ENCODE measurements around the gene OR13C8. TPM values are rescaled to one million over a fixed set of nuclear protein-coding genes. Genes with fewer than 3 reads are reported as not detected.

OR13C8 gene
- total and polyA plus RNA-seq, 2 donors (not counting 3 experiments of a cell fraction or from before 2014, with no cell fraction given), result not detected

GRCh38 chr9:104553261-104553660 is 15.7 kb upstream of the OR13C8 start:
- no TSS peak for BruUV-seq (replicated peaks)
- TF ChIP-seq MYC (IDR thresholded peaks at IDR 0.05; ENCODE audit: low read depth, low read length) (no peak), FOS (IDR thresholded peaks at IDR 0.05; ENCODE audit: borderline replicate concordance, insufficient read depth, low read length) (no peak), POLR2AphosphoS5 (IDR thresholded peaks at IDR 0.05; ENCODE audit: insufficient read depth, low read depth, low read length) (no peak), EZH2 (IDR thresholded peaks at IDR 0.05; ENCODE audit: borderline replicate concordance, low read depth, low read length, severe bottlenecking) (no peak), CTCF (IDR thresholded peaks at IDR 0.05; ENCODE audit: extremely low read depth in 1 of 2, insufficient read depth in 1 of 2, low read depth in 1 of 2, low read length in 2 of 2) (no peak), GATA2 (IDR thresholded peaks at IDR 0.05; ENCODE audit: insufficient read depth, insufficient read length, low read depth, low read length) (no peak), MAX (IDR thresholded peaks at IDR 0.05; ENCODE audit: insufficient read depth, insufficient read length) (no peak), POLR2A (IDR thresholded peaks at IDR 0.05; ENCODE audit: low read depth, low read length) (no peak), JUN (IDR thresholded peaks at IDR 0.05; ENCODE audit: borderline replicate concordance, insufficient read depth, insufficient read length, low read depth) (no peak)
- Histone ChIP-seq H2AFZ (ENCODE audit: low read depth, low read length) (no peak overlapping the region), H3K4me1 (ENCODE audit: control insufficient read depth, extremely low read depth, insufficient read depth, low read length) (no peaks in the 10 kb centered on the region), H4K20me1 (replicated peaks; ENCODE audit: control insufficient read depth, extremely low read depth, insufficient read depth, low read length) (no peaks in the 10 kb centered on the region), H3K9me3 (replicated peaks; ENCODE audit: control insufficient read depth, insufficient read depth, low read length) (no peaks in the 10 kb centered on the region), H3K27me3 (ENCODE audit: control insufficient read depth in 2 of 2, insufficient read depth in 2 of 2, low read length in 2 of 2) (no peaks in the 10 kb centered on the region), H3K36me3 (ENCODE audit: control insufficient read depth in 2 of 2, extremely low read depth in 1 of 2, insufficient read depth in 2 of 2, low read length in 2 of 2) (no peaks in the 10 kb centered on the region), H3K4me2 (ENCODE audit: insufficient read depth, low read length) (no peak overlapping the region), H3K9me1 (replicated peaks; ENCODE audit: control insufficient read depth, extremely low read depth, insufficient read depth, low read length) (no peaks in the 10 kb centered on the region), H3K9ac (replicated peaks; ENCODE audit: extremely low read depth, insufficient read depth, low read length) (no peak overlapping the region), H3K79me2 (ENCODE audit: control insufficient read depth, insufficient read depth, low read length) (no peaks in the 10 kb centered on the region), H3K27ac (ENCODE audit: insufficient read depth, low read depth, low read length) (no peak overlapping the region), H3K4me3 (replicated peaks in 1 of 3; ENCODE audit: insufficient read depth in 1 of 3, low read depth in 1 of 3, low read length in 3 of 3) (no peak overlapping the region)
- POLR2A ChIA-PET, result no interaction called here
- DNase-seq (ENCODE audit: low read depth, low spot score) (no peak), FAIRE-seq (no peak)
- dilution Hi-C loops (cut with MboI; ENCODE audit: extremely low pct_ligation_motif_present, low sequenced_read_pairs), result no loop called here
- intact Hi-C loops (cut with micrococcal nuclease), result no loop called here
- CTCF ChIA-PET, result no interaction called here

Measured in endothelial cell of umbilical vein (primary cell).